Sigmoid colon (tissue), 7 donors: Measurements from ENCODE around the gene ABCB10. TPM values are rescaled to one million over a fixed set of nuclear protein-coding genes. Genes with fewer than 3 reads are reported as not detected.

Source experiments
- DNase-seq: peaks from one replicate; pipeline ENCODE4 v3.0.0-alpha.2; 2019
- H3K27ac ChIP-seq, 4 donors: fragments of 200-600 bp; sonication (generic); one replicate each; pipeline ENCODE4 v1.5.1; 2016 to 2019; ENCODE audit warnings: mild to moderate bottlenecking in 1 of 4
- H3K27me3 ChIP-seq, 3 donors: fragments of 200-600 bp; sonication (generic); one replicate each; pipeline ENCODE4 v1.5.1; 2019; ENCODE audit warnings: mild to moderate bottlenecking in 1 of 3
- H3K36me3 ChIP-seq, 4 donors: fragments of 200-600 bp; sonication (generic); one replicate each; pipeline ENCODE4 v1.5.1; 2016 to 2019
- H3K4me1 ChIP-seq, 4 donors: fragments of 200-600 bp; sonication (generic); one replicate each; pipeline ENCODE4 v1.5.1; 2017 to 2019
- H3K4me3 ChIP-seq, 4 donors: fragments of 200-600 bp; sonication (generic); one replicate each; pipeline ENCODE4 v1.5.1; 2017 to 2019; ENCODE audit warnings: mild to moderate bottlenecking in 2 of 4, moderate library complexity in 1 of 4
- H3K9me3 ChIP-seq, 4 donors: fragments of 200-600 bp in 3 of 4; sonication (generic) in 3 of 4; one replicate each; pipeline versions ENCODE4 v1.5.1 to v1.6.1; 2013 to 2019
- CTCF ChIP-seq, 4 experiments: fragments of 450-650 bp in 3 of 4; fragments of 200-600 bp in 1 of 4; IDR thresholded peaks; one replicate each; pipeline ENCODE4 v1.5.1; 2016 to 2019; ENCODE audit warnings: antibody characterized with exemption in 4 of 4, mild to moderate bottlenecking in 3 of 4, moderate library complexity in 2 of 4
- EP300 ChIP-seq, 4 donors: sonication (generic); formaldehyde crosslinking; IDR thresholded peaks; one replicate each; pipeline ENCODE4 v1.6.1; 2017; ENCODE audit warnings: antibody characterized with exemption in 4 of 4
- POLR2A ChIP-seq, 2 donors: fragments of 450-650 bp; IDR thresholded peaks; one replicate each; pipeline ENCODE4 v1.6.1; 2016; ENCODE audit warnings: antibody characterized with exemption in 2 of 2, mild to moderate bottlenecking in 2 of 2, moderate library complexity in 2 of 2
- POLR2AphosphoS5 ChIP-seq, 4 donors: sonication (generic); formaldehyde crosslinking; IDR thresholded peaks; one replicate each; pipeline ENCODE4 v1.6.1; 2017; ENCODE audit warnings: antibody characterized with exemption in 4 of 4
- WGBS, 2 donors: extraction: QIAGEN DNeasy Blood & Tissue Kit; methylation state at CpG; one replicate each; pipeline ENCODE4 v1.1.7; 2013; 5-methylcytosine and 5-hydroxymethylcytosine counted together
- intact Hi-C: fragments of 100-400 bp; cut with DNase I; formaldehyde crosslinking; loops from one replicate; pipeline ENCODE4 v1.15.1; 2023
- polyA plus RNA-seq, 3 donors: library from polyadenylated mRNA; stranded (reverse); fragments of 200-250 nt; gene quantifications; one replicate each; pipeline ENCODE4 v1.2.3, GENCODE V29; 2013
- total RNA-seq, 4 donors: library from RNA; depleted of rRNA; stranded (reverse); fragments of >200 nt; gene quantifications; one replicate each; pipeline ENCODE4 v1.1.0, GENCODE V29; 2016
- donor health status: healthy with polysubstance abuse.
- donor health status: Bipolar disorder and iron deficiency.
- donor health status: healthy.

ABCB10 gene
- total and polyA plus RNA-seq, 7 donors: 4.4 to 19.4 (median 12.1) TPM

DNA sequence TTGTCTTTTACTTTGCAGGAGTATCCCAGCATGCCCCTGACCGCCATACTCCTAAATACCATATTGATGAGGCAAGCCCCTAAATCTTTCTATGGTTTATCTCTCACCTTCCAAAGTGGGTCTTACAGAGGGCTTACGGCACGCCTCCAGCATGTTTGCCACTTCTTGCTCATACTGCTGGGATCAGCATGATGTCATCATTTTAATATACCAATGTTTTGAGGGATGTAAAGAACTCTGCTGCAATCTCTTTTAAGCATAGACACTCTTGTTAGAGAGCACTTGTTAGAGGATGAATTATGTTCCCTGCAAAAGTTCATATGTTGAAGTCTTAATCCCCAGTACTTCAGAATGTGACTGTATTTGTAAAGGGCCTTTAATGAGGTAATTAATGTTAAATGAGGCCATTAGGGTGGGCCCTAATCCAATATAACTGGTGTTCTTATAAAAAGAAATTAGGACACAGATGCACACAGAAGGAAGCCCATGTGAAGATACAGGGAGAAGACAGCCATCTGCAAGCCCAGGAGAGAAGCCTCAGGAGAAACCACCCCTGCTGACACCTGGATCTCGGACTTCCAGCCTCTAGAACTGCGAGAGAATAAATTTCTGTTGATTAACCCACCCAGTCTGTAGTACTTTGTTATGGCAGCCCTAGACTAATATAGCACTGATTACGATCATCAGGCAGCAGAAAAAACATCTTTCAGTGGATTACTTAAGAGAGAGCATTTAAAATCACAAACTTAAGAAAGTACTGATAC, 16.4 kb upstream of the ABCB10 start:
- 86 to 96% methylated on average over 6 of the region's 6 CpGs for WGBS, 2 donors
- Histone ChIP-seq H3K4me3 (no peak overlapping the region), H3K9me3 (no peaks in the 10 kb centered on the region), H3K27ac (no peak overlapping the region), H3K27me3 (no peaks in the 10 kb centered on the region), H3K4me1 (peaks cover 0 to 16% (median 13%) of the 10 kb centered on the region in 4 donors), H3K36me3 (no peaks in the 10 kb centered on the region)
- intact Hi-C loops: no loop called here
- no peak for DNase-seq
- TF ChIP-seq POLR2A (IDR thresholded peaks at IDR 0.05) (no peak), POLR2AphosphoS5 (IDR thresholded peaks at IDR 0.05) (no peak), EP300 (IDR thresholded peaks at IDR 0.05) (no peak), CTCF (IDR thresholded peaks at IDR 0.05) (no peak)

DNA sequence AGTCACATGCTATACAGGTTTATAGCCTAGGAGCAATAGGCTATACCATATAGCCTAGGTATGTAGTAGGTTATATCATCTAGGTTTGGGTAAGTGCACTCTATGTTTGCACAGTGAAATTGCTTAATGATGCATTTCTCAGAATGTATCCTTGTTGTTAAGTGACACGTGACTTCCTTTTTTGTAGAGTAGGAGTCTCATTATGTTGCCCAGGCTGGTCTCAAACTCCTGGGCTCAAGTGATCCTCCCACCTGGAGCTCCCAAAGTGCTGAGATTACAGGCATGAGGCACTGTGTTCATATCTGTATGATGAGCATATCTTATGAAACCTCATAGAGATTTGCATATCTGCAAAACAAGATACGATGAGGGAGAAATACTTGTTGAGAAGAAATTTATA, 13.8 kb upstream of the ABCB10 start:
- 17 to 43% methylated on average over 2 of the region's 2 CpGs for WGBS, 2 donors
- TF ChIP-seq POLR2A (IDR thresholded peaks at IDR 0.05): no peak
- no peak overlapping the region for H3K27ac ChIP-seq
- no peaks in the 10 kb centered on the region for H3K36me3 ChIP-seq
- H3K4me3 ChIP-seq: no peak overlapping the region
- DNase-seq: no peak
- no peaks in the 10 kb centered on the region for H3K4me1 ChIP-seq
- no peaks in the 10 kb centered on the region for H3K9me3 ChIP-seq
- no peaks in the 10 kb centered on the region for H3K27me3 ChIP-seq
- intact Hi-C loops: no loop called here

- no peak overlapping the region for H3K4me3 ChIP-seq
- intact Hi-C loops: no loop called here
- H3K27ac ChIP-seq: no peak overlapping the region
- WGBS, 2 donors: 8 to 54% methylated on average over 2 of the region's 2 CpGs
- H3K36me3 ChIP-seq: no peaks in the 10 kb centered on the region
- no peaks in the 10 kb centered on the region for H3K27me3 ChIP-seq
- H3K4me1 ChIP-seq: peaks cover 0 to 9% (median 2%) of the 10 kb centered on the region in 4 donors
- no peaks in the 10 kb centered on the region for H3K9me3 ChIP-seq
- DNase-seq: no peak
- TF ChIP-seq CTCF (IDR thresholded peaks at IDR 0.05): no peak
- TF ChIP-seq POLR2A (IDR thresholded peaks at IDR 0.05): no peak
- no peak for TF ChIP-seq POLR2AphosphoS5 (IDR thresholded peaks at IDR 0.05)
- no peak for TF ChIP-seq EP300 (IDR thresholded peaks at IDR 0.05)
These were observed 12.5 kb upstream of the ABCB10 start for GRCh38 chr1:229570891-229571516.

- Histone ChIP-seq H3K4me1 (peaks cover 0 to 14% (median 4%) of the 10 kb centered on the region in 4 donors), H3K9me3 (no peaks in the 10 kb centered on the region), H3K4me3 (no peak overlapping the region), H3K27me3 (no peaks in the 10 kb centered on the region), H3K27ac (no peak overlapping the region), H3K36me3 (no peaks in the 10 kb centered on the region)
- TF ChIP-seq POLR2A (IDR thresholded peaks at IDR 0.05) (no peak), CTCF (IDR thresholded peaks at IDR 0.05) (no peak), POLR2AphosphoS5 (IDR thresholded peaks at IDR 0.05) (no peak), EP300 (IDR thresholded peaks at IDR 0.05) (no peak)
- intact Hi-C loops: no loop called here
- no peak for DNase-seq
- 85 to 87% methylated on average over 20 of the region's 20 CpGs for WGBS, 2 donors
These were observed 11.8 kb upstream of the ABCB10 start for GRCh38 chr1:229570305-229570704.

DNA sequence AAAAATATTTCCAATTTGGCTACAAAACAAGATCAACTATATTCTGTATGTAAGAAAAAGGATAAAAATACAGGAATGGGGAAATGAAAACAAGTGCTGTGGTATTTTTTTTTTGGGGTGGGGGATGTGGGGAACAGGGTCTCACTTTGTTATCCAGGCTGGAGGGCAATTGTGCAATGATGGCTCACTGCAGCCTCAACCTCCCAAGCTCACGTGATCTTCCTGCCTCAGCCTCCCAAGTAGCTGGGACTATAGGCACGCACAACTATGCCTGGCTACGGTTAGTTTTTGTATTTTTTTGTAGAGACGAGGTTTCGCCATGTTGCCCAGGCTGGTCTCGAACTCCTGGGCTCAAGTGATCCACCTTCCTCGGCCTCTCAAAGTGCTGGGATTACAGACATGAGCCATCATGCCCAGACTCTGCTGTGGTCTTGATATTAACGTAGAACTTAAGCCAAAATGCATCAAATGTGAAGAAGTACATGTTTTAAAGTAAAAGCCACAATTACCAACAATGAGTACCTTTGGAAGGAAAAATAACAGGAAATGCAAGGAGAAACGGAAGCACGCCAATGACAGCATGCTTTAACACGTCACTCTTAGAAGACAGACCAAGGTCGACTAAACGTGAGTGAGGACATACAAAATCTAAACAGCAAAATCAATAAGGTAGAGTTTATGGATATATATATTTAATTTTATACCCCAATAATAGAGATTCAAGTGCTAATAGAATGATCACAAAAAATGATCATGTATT, 8.8 kb upstream of the ABCB10 start:
- Histone ChIP-seq H3K27ac (peak overlapping the region in 2 of 4 donors; percentile 10 to 85), H3K4me1 (peaks cover 0 to 38% (median 18%) of the 10 kb centered on the region in 4 donors), H3K27me3 (no peaks in the 10 kb centered on the region), H3K9me3 (no peaks in the 10 kb centered on the region), H3K4me3 (no peak overlapping the region), H3K36me3 (no peaks in the 10 kb centered on the region)
- 81 to 89% methylated on average over 13 of the region's 13 CpGs for WGBS, 2 donors
- no peak for DNase-seq
- intact Hi-C loops: no loop called here
- TF ChIP-seq POLR2AphosphoS5 (IDR thresholded peaks at IDR 0.05) (no peak), POLR2A (IDR thresholded peaks at IDR 0.05) (no peak), EP300 (IDR thresholded peaks at IDR 0.05) (no peak), CTCF (IDR thresholded peaks at IDR 0.05) (no peak)
